Measurements from ENCODE around the gene PHF2.

PHF2 gene

DNA sequence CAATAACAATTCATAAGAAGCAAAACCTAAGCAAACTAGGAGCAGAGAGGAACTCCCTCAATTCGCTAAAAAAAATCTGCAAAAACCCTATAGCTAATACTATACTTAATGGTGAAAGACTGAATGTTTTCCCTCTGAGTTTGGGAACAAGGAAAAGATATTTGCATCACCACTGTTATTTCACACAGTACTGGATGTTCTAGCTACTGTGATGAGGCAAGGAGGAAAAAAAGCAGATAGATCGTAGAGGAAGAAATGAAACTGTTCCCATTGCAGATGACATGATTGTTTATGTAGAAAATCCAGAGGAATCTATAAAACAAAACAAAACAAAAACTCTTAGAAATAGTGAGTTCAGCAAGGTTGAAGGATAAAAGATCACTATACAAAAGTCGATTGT, 116.7 kb downstream of the PHF2 start:
- TF ChIP-seq ZFX (IDR thresholded peaks at IDR 0.05; ENCODE audit: borderline replicate concordance) = no peak
- TF ChIP-seq, protein P1, sequence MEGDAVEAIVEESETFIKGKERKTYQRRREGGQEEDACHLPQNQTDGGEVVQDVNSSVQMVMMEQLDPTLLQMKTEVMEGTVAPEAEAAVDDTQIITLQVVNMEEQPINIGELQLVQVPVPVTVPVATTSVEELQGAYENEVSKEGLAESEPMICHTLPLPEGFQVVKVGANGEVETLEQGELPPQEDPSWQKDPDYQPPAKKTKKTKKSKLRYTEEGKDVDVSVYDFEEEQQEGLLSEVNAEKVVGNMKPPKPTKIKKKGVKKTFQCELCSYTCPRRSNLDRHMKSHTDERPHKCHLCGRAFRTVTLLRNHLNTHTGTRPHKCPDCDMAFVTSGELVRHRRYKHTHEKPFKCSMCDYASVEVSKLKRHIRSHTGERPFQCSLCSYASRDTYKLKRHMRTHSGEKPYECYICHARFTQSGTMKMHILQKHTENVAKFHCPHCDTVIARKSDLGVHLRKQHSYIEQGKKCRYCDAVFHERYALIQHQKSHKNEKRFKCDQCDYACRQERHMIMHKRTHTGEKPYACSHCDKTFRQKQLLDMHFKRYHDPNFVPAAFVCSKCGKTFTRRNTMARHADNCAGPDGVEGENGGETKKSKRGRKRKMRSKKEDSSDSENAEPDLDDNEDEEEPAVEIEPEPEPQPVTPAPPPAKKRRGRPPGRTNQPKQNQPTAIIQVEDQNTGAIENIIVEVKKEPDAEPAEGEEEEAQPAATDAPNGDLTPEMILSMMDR (IDR thresholded peaks at IDR 0.05) = no peak
- H3K27ac ChIP-seq = no peak overlapping the region

DNA sequence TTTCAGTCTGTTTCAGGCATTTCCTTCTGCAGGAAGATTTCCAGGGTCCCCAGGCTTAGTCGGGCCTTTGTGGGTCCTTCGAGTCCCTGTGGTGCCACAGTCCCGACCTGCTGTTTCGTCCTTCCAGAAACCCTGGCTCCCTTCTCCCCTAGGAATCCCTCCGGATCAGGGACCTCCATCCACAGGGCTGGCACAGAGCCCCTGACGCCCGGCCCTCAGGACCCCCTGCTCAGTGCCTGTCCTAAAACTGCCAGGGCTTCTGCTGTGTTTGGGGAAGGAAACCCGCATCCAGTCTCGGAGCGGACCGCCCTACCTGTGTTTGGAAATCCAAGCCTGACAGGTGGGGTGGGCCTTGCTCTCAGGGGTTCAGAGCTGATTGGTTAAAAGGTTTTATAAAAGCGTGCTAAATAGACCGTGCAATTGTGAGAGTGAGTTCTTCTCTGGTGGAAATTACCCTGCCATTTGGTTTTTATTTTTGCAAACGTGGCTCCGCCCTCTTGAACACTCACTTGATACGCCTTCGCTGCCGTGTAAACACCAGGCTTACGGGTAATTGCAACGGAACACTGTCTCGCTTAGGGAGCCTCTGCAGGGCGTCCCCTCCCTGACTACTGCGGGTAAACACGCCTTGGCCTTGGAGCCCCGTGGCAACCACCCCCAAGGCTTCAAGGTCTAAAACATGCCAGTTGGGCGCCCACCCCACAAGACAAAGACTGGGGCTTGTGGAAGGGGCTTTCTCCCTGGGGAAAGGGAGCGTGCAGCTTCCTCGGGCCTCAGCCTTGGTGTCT, 121.2 kb downstream of the PHF2 start:
- TF ChIP-seq ZFX (IDR thresholded peaks at IDR 0.05; ENCODE audit: borderline replicate concordance) = no peak
- TF ChIP-seq, protein P1 (IDR thresholded peaks at IDR 0.05) = no peak

DNA sequence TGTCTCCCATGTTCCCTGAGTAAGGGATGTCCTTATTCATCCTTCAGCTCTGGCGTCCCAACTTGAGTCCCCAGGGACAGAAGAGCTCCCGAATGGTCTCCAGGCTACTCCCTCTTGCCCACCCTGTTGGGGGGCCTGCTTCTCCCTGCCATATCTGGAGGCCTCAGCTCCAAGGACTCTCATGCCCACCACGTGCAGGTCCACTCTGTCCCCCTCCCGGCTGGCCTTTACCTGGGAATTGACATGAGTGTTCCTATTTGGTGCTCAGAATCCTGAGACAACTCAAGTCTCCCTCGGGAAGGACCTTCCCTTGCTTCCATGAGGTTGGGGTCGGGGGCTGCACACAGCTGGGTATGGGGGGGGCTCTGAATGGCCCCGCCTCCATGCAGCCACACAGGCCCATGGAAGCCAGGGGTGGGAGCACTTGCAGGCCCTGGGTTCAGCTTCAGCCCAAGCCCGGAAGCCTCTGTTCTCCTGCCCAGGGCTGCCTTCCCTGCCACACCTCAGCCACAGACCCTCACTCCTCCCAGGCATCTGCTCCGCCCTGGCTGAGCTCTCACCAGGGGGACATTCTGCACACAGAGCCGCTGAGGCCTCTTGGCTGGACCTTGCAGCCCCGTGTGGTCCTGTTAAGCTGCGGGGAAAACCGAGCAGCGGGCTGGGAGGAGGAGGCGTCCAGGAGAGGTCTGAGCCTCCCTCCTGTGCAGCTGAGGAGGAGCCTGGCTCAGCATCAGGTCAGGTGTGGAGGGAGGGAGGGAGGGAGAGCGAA, 121.9 kb downstream of the PHF2 start:
- TF ChIP-seq, protein P1 (IDR thresholded peaks at IDR 0.05) = no peak
- no peak for TF ChIP-seq ZFX (IDR thresholded peaks at IDR 0.05; ENCODE audit: borderline replicate concordance)

More for the DNA sequence above, 121.2 kb downstream of the PHF2 start:
- no peak overlapping the region for H3K27ac ChIP-seq

DNA sequence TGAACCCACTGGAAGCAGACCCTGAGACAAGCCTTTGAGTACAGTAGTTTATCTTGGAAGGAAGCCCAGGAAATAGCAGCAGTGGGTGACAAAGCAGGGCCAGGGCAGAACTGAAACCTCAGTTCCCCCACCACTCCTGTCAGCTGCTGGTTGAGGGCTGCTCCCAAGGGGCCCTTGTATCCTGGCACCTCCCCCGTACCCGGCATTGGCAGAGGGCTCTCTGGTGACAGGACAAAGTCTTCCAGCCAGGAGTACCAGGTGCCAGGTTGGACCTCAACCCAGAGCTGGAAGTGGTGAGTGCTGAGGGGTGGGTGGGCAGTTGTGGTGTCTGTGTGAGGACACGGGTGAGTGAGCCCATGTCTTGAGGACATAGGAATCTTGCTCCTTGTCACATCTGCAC, 123.3 kb downstream of the PHF2 start:
- TF ChIP-seq ZFX (IDR thresholded peaks at IDR 0.05; ENCODE audit: borderline replicate concordance) = no peak
- TF ChIP-seq, protein P1 (IDR thresholded peaks at IDR 0.05) = no peak
- H3K27ac ChIP-seq = no peak overlapping the region

More for the DNA sequence above, 121.9 kb downstream of the PHF2 start:
- no peak overlapping the region for H3K27ac ChIP-seq

DNA sequence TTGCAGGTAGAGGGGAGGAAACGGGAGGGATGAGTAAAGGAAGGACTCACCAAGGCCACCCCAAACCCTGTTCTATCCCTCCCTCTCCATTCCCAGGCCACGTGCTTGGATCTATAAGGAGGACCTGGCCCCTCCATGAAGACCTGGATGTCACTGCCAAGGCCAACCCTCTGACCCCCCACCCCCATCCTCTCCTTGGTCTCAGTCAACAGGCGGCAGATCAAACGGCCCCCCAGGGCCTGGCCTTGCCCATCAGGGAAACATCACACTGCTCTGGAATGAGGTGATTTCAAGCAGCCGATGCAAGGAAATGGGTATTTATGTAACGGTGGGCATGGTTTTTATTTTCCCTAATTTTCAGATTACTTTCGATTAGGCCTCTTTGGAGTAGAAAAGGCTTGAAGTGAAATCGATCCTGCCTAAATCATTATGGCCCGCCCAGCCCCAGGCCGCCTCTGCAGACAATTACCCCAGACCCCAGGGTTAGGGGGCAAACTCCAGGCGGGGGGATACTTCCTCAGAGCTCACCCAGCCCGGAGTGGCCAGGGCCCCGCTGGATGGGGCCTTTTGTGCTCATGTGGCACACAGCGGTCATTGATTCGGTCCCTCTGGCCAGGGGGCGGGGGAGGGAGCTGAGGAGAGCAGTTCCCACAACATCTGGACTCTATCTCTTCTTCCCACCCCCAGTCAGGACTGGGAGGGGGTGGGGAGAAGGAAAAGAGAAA, 125.3 kb downstream of the PHF2 start:
- no peak overlapping the region for H3K27ac ChIP-seq
- TF ChIP-seq, protein P1 (IDR thresholded peaks at IDR 0.05) = no peak
- TF ChIP-seq ZFX (IDR thresholded peaks at IDR 0.05; ENCODE audit: borderline replicate concordance) = no peak

DNA sequence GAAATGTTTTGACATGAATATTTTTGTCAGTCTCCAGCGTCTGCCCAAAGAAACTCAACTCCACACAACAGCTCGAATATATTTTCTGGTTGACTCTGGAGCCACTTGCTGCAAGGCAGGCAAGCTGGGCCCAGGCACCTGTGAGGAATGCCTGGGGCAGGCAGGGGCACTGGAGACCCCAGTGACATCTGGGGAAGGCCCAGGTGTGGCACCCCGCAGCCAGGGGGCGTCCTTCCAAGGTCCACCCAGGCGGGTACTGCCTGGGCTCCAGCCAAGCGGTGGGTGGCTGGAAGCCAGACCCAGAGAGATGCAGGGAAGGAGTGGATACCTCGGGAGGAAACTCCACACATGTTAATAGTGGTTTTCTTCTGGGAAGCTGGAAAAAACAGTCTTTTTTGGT, 125.9 kb downstream of the PHF2 start:
- H3K27ac ChIP-seq = no peak overlapping the region
- TF ChIP-seq ZFX (IDR thresholded peaks at IDR 0.05; ENCODE audit: borderline replicate concordance) = no peak
- TF ChIP-seq, protein P1 (IDR thresholded peaks at IDR 0.05) = 0 out of 2 replicates have a peak, but pooled peaks have one; percentile 10
